Epithelial cell of esophagus (primary cell): ENCODE data around the gene NFYA.

Experiments used
- DNase-seq: peaks from one replicate; pipeline ENCODE4 v3.0.0; 2010; ENCODE audit warnings: low read depth
- H3K4me3 ChIP-seq: 2 replicates; pipeline ENCODE4 v1.5.1; 2011; ENCODE audit warnings: mild to moderate bottlenecking, low read length, control low read depth
- CTCF ChIP-seq: IDR thresholded peaks from 2 replicates; pipeline ENCODE4 v1.5.1; 2011; ENCODE audit warnings: low read depth, mild to moderate bottlenecking, low read length, control low read depth, inconsistent platforms; ENCODE audit not compliant: insufficient read depth; ENCODE audit errors: missing control alignments

The NFYA gene

GRCh38 chr6:41077536-41077935, 4.8 kb downstream of the NFYA start:
- H3K4me3 ChIP-seq = no peak overlapping the region
- DNase-seq = peak; percentile 60
- TF ChIP-seq CTCF = no peak

- H3K4me3 ChIP-seq = no peak overlapping the region
- no peak for TF ChIP-seq CTCF
- DNase-seq = no peak
Observed at GRCh38 chr6:41078101-41078500, 5.3 kb downstream of the NFYA start.

GRCh38 chr6:41079080-41079479, 6.3 kb downstream of the NFYA start:
- TF ChIP-seq CTCF = no peak

GRCh38 chr6:41080621-41081020, 7.8 kb downstream of the NFYA start:
- no peak overlapping the region for H3K4me3 ChIP-seq
- TF ChIP-seq CTCF = no peak
- no peak for DNase-seq

More at GRCh38 chr6:41079080-41079479, 6.3 kb downstream of the NFYA start:
- DNase-seq = no peak
- no peak overlapping the region for H3K4me3 ChIP-seq

- H3K4me3 ChIP-seq = no peak overlapping the region
- no peak for TF ChIP-seq CTCF
- no peak for DNase-seq
Observed at GRCh38 chr6:41083072-41083471, 10.3 kb downstream of the NFYA start.

- no peak overlapping the region for H3K4me3 ChIP-seq
- DNase-seq = no peak
- TF ChIP-seq CTCF = no peak
Observed at GRCh38 chr6:41085182-41085581, 12.4 kb downstream of the NFYA start.

- TF ChIP-seq CTCF = no peak
- DNase-seq = no peak
- H3K4me3 ChIP-seq = no peak overlapping the region
Observed at GRCh38 chr6:41088451-41088850, 15.7 kb downstream of the NFYA start.
